Left ventricle myocardium inferior (tissue), 1 donor: Measurements from ENCODE around the gene CLTCL1. TPM values are rescaled to one million over a fixed set of nuclear protein-coding genes. Genes with fewer than 3 reads are reported as not detected.

Experiments used
- DNase-seq: peaks from one replicate; pipeline ENCODE4 v3.0.0-alpha.2; 2020
- H3K27ac ChIP-seq: fragments of 200-600 bp; replicated peaks from 2 replicates; pipeline ENCODE4 v1.8.0; 2021
- H3K27me3 ChIP-seq: fragments of 200-600 bp; 2 replicates; pipeline ENCODE4 v1.8.0; 2021; ENCODE audit warnings: low read depth
- H3K36me3 ChIP-seq: fragments of 200-600 bp; 2 replicates; pipeline ENCODE4 v1.8.0; 2021
- H3K4me1 ChIP-seq: fragments of 200-600 bp; 2 replicates; pipeline ENCODE4 v1.8.0; 2021
- H3K4me3 ChIP-seq: fragments of 200-600 bp; 2 replicates; pipeline ENCODE4 v1.8.0; 2021; ENCODE audit warnings: mild to moderate bottlenecking, moderate library complexity
- H3K9me3 ChIP-seq: fragments of 200-600 bp; replicated peaks from 2 replicates; pipeline ENCODE4 v1.8.0; 2021
- CTCF ChIP-seq: fragments of 200-600 bp; IDR thresholded peaks from 2 replicates; pipeline ENCODE4 v1.8.0; 2021; ENCODE audit warnings: antibody characterized with exemption, mild to moderate bottlenecking, borderline replicate concordance
- intact Hi-C: fragments of 100-400 bp; cut with micrococcal nuclease; formaldehyde crosslinking; loops from one replicate; pipeline ENCODE4 v1.11.0; 2022
- total RNA-seq: library from RNA; stranded (reverse); fragmentation: NEBNext Ultra II Directional; extraction: Animal tissue kit (Norgen Biotek cat#: 25700); gene quantifications from one replicate; pipeline ENCODE4 v1.2.1, GENCODE V29; 2021
- donor health status: DM: no; HTN: yes; CAD: no; lungs with severe emphysema.

CLTCL1 gene
- total RNA-seq, 1 donor from 2014 or later: 9.4 TPM

GRCh38 chr22:19177164-19178064, 114.1 kb downstream of the CLTCL1 start:
- H3K4me1 ChIP-seq: peaks cover 68% of the 10 kb centered on the region

GRCh38 chr22:19176732-19177131, 114.8 kb downstream of the CLTCL1 start:
- intact Hi-C loops: no loop called here
- Histone ChIP-seq H3K9me3 (no peaks in the 10 kb centered on the region), H3K4me3 (peak overlapping the region; percentile 97), H3K36me3 (no peaks in the 10 kb centered on the region), H3K4me1 (peaks cover 75% of the 10 kb centered on the region), H3K27me3 (no peaks in the 10 kb centered on the region), H3K27ac (peak overlapping the region; percentile 92)
- DNase-seq: no peak
- TF ChIP-seq CTCF: no peak

More at GRCh38 chr22:19177164-19178064, 114.1 kb downstream of the CLTCL1 start:
- TF ChIP-seq CTCF: no peak
- Histone ChIP-seq H3K9me3 (no peaks in the 10 kb centered on the region), H3K27me3 (no peaks in the 10 kb centered on the region), H3K27ac (peak overlapping the region; percentile 92), H3K36me3 (no peaks in the 10 kb centered on the region), H3K4me3 (peak overlapping the region; percentile 97)
- intact Hi-C loops: no loop called here
- no peak for DNase-seq

GRCh38 chr22:19176175-19176643, 115.3 kb downstream of the CLTCL1 start:
- Histone ChIP-seq H3K27me3 (no peaks in the 10 kb centered on the region), H3K4me3 (no peak overlapping the region), H3K27ac (peak overlapping the region; percentile 75), H3K4me1 (peaks cover 80% of the 10 kb centered on the region), H3K9me3 (no peaks in the 10 kb centered on the region), H3K36me3 (no peaks in the 10 kb centered on the region)
- no peak for TF ChIP-seq CTCF
- intact Hi-C loops: no loop called here
- no peak for DNase-seq

- H3K27me3 ChIP-seq: no peaks in the 10 kb centered on the region
- H3K27ac ChIP-seq: peak overlapping the region; percentile 75
- H3K4me3 ChIP-seq: no peak overlapping the region
- peaks cover 85% of the 10 kb centered on the region for H3K4me1 ChIP-seq
- no peaks in the 10 kb centered on the region for H3K36me3 ChIP-seq
- intact Hi-C loops: no loop called here
- DNase-seq: no peak
- TF ChIP-seq CTCF: no peak
- no peaks in the 10 kb centered on the region for H3K9me3 ChIP-seq
Measured at GRCh38 chr22:19175602-19176174, 115.8 kb downstream of the CLTCL1 start.

GRCh38 chr22:19175026-19175601, 116.4 kb downstream of the CLTCL1 start:
- intact Hi-C loops: no loop called here
- peak overlapping the region; percentile 75 for H3K27ac ChIP-seq
- H3K36me3 ChIP-seq: no peaks in the 10 kb centered on the region
- no peak for TF ChIP-seq CTCF
- no peaks in the 10 kb centered on the region for H3K9me3 ChIP-seq
- peaks cover 91% of the 10 kb centered on the region for H3K4me1 ChIP-seq
- H3K4me3 ChIP-seq: no peak overlapping the region
- DNase-seq: no peak
- no peaks in the 10 kb centered on the region for H3K27me3 ChIP-seq
